Ovary (tissue), 3 donors: ENCODE results near the gene IFI30.

Experiments
- CTCF ChIP-seq, 3 donors: fragments of 450-650 bp in 2 of 3; fragments of 200-600 bp in 1 of 3; IDR thresholded peaks; one replicate each; pipeline versions ENCODE4 v1.5.1 to v1.8.0; 2016 to 2022; ENCODE audit warnings: antibody characterized with exemption in 3 of 3, mild to moderate bottlenecking in 1 of 3
- EP300 ChIP-seq: sonication (generic); formaldehyde crosslinking; IDR thresholded peaks from one replicate; pipeline ENCODE4 v1.6.1; 2017; ENCODE audit warnings: antibody characterized with exemption
- POLR2A ChIP-seq: fragments of 450-650 bp; IDR thresholded peaks from one replicate; pipeline ENCODE4 v1.6.1; 2017; ENCODE audit warnings: antibody characterized with exemption, mild to moderate bottlenecking, moderate library complexity
- donor health status: DM: no; HTN: no; CAD: no.

DNA sequence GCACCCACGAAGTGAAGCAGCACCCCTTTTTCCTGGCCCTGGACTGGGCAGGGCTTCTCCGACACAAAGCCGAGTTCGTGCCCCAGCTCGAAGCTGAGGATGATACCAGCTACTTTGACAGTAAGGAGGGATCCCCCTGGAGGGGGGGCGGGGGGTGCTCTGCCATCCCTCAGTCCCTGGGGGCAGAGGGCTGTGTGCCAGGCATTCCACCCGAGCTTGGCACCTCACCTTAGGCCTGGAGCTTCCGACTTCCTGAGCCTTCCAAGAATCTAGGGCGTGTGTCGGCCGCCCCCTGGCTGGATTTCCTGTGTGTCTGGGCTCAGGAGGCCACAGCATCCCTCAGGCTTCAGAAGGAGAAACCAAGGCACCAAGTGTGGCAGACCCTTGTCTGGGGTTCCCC lies 36.4 kb upstream of the IFI30 start:
- TF ChIP-seq CTCF (IDR thresholded peaks at IDR 0.05) (no peak), POLR2A (no peak), EP300 (no peak)
